ENCODE data around the gene TMEM123.

Gene TMEM123

DNA sequence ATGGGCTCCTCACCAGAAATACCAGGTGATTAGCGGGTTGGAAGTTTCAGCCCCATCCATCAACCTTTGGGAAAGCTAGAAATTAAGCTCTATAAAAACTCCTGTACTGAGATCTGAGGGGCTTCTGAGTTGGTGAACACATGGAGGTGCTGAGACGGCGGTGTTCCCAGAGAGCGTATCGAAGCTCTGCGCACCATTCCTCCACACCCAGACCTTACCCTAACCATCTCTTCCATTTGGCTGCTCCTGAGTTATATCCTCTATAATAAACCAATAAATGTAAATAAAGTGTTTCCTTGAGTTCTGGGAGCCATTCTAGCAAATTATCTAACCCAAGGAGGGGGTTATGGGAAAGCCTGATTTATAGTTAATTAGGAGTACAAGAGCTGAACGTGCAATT lies 41.4 kb downstream of the TMEM123 start:
- 0 out of 2 replicates have a peak, but pooled peaks cover 4% of the 10 kb centered on the region for H3K4me1 ChIP-seq (ENCODE audit: insufficient read depth, low read length)
- H3K27ac ChIP-seq (ENCODE audit: low read length) = no peak overlapping the region
- no peak overlapping the region for H3K4me3 ChIP-seq (ENCODE audit: low read depth in 1 of 2, low read length in 2 of 2)
- H2AFZ ChIP-seq (ENCODE audit: low read depth, low read length) = no peak overlapping the region
- TF ChIP-seq EZH2 (IDR thresholded peaks at IDR 0.05; ENCODE audit: borderline replicate concordance, low read depth, low read length, severe bottlenecking) = no peak
- TF ChIP-seq, protein P1, sequence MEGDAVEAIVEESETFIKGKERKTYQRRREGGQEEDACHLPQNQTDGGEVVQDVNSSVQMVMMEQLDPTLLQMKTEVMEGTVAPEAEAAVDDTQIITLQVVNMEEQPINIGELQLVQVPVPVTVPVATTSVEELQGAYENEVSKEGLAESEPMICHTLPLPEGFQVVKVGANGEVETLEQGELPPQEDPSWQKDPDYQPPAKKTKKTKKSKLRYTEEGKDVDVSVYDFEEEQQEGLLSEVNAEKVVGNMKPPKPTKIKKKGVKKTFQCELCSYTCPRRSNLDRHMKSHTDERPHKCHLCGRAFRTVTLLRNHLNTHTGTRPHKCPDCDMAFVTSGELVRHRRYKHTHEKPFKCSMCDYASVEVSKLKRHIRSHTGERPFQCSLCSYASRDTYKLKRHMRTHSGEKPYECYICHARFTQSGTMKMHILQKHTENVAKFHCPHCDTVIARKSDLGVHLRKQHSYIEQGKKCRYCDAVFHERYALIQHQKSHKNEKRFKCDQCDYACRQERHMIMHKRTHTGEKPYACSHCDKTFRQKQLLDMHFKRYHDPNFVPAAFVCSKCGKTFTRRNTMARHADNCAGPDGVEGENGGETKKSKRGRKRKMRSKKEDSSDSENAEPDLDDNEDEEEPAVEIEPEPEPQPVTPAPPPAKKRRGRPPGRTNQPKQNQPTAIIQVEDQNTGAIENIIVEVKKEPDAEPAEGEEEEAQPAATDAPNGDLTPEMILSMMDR (IDR thresholded peaks at IDR 0.05; ENCODE audit: borderline replicate concordance, extremely low read depth, low read length, poor library complexity, severe bottlenecking) = no peak
- H3K4me2 ChIP-seq (ENCODE audit: insufficient read depth, low read length) = no peak overlapping the region
- peaks cover 67% of the 10 kb centered on the region for H4K20me1 ChIP-seq (ENCODE audit: insufficient read depth, low read length)
- no peaks in the 10 kb centered on the region for H3K9me3 ChIP-seq (ENCODE audit: insufficient read depth, low read length, severe bottlenecking)
- ATAC-seq (ENCODE audit: insufficient read depth, low read depth) = no peak
- peaks cover 10% of the 10 kb centered on the region for H3K36me3 ChIP-seq (ENCODE audit: insufficient read depth, low read length)
- no peak overlapping the region for H3K9ac ChIP-seq (ENCODE audit: low read depth, low read length)
- no peaks in the 10 kb centered on the region for H3K27me3 ChIP-seq (ENCODE audit: insufficient read depth, low read length, poor library complexity)
- DNase-seq = no peak
- H3K79me2 ChIP-seq (ENCODE audit: insufficient read depth, low read length) = peaks cover 94% of the 10 kb centered on the region

DNA sequence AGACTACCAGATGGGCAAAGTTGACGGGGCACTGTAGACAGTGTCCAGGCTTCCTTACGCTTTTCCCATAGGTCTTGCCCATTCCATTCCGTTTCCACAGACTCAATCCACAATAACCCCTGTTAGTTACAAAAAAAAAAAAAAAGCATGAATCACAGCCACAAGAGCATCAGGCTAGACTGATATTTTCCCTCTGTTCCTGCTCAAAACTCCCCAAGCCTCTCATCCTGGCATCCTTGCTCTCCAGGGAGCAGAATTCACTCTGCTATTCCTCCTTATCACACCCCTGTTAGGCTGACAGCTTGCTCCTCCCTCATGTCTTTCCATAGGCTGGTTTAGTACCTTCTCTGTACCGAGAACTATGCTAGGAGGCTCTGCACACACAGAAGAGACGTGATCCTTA lies 42.2 kb downstream of the TMEM123 start:
- ATAC-seq (ENCODE audit: insufficient read depth, low read depth) (0 out of 3 replicates have a peak, but pooled peaks have one; percentile 33), DNase-seq (no peak)
- H3K9ac ChIP-seq (ENCODE audit: low read depth, low read length) = no peak overlapping the region
- no peak overlapping the region for H3K27ac ChIP-seq (ENCODE audit: low read length)
- no peaks in the 10 kb centered on the region for H3K27me3 ChIP-seq (ENCODE audit: insufficient read depth, low read length, poor library complexity)
- no peak overlapping the region for H2AFZ ChIP-seq (ENCODE audit: low read depth, low read length)
- 0 out of 2 replicates have a peak, but pooled peaks cover 2% of the 10 kb centered on the region for H3K4me1 ChIP-seq (ENCODE audit: insufficient read depth, low read length)
- no peak for TF ChIP-seq EZH2 (IDR thresholded peaks at IDR 0.05; ENCODE audit: borderline replicate concordance, low read depth, low read length, severe bottlenecking)
- TF ChIP-seq, protein P1 (IDR thresholded peaks at IDR 0.05; ENCODE audit: borderline replicate concordance, extremely low read depth, low read length, poor library complexity, severe bottlenecking) = no peak
- peaks cover 10% of the 10 kb centered on the region for H3K36me3 ChIP-seq (ENCODE audit: insufficient read depth, low read length)
- H4K20me1 ChIP-seq (ENCODE audit: insufficient read depth, low read length) = peaks cover 71% of the 10 kb centered on the region
- peaks cover 94% of the 10 kb centered on the region for H3K79me2 ChIP-seq (ENCODE audit: insufficient read depth, low read length)
- no peak overlapping the region for H3K4me3 ChIP-seq (ENCODE audit: low read depth in 1 of 2, low read length in 2 of 2)
- H3K4me2 ChIP-seq (ENCODE audit: insufficient read depth, low read length) = no peak overlapping the region
- no peaks in the 10 kb centered on the region for H3K9me3 ChIP-seq (ENCODE audit: insufficient read depth, low read length, severe bottlenecking)

DNA sequence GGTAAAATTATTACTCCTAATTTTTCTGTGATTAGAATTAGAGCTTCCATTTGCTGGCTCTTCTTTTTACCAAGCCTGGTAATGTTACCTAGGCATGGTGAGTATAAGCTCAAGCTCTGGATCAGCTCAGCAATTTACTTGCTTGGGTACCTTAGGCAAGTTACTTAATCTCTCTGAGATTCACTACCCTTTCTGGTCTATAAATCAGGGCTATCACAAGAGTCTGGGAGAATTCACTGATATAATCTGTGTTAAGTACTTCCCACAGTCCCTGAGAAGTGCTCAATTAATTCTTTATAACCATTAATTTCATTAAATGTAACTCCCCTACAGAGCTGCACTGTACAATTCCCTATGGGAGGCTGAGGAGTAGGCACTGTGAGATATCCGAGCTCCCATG lies 44.2 kb downstream of the TMEM123 start:
- ATAC-seq (ENCODE audit: insufficient read depth, low read depth) = no peak
- Histone ChIP-seq H3K36me3 (ENCODE audit: insufficient read depth, low read length) (peaks cover 16% of the 10 kb centered on the region), H3K4me3 (ENCODE audit: low read depth in 1 of 2, low read length in 2 of 2) (no peak overlapping the region), H4K20me1 (ENCODE audit: insufficient read depth, low read length) (peaks cover 55% of the 10 kb centered on the region), H3K4me1 (ENCODE audit: insufficient read depth, low read length) (no peaks in the 10 kb centered on the region), H3K79me2 (ENCODE audit: insufficient read depth, low read length) (peaks cover 87% of the 10 kb centered on the region), H3K9me3 (ENCODE audit: insufficient read depth, low read length, severe bottlenecking) (no peaks in the 10 kb centered on the region), H3K27ac (ENCODE audit: low read length) (no peak overlapping the region), H3K27me3 (ENCODE audit: insufficient read depth, low read length, poor library complexity) (no peaks in the 10 kb centered on the region), H3K4me2 (ENCODE audit: insufficient read depth, low read length) (no peak overlapping the region), H2AFZ (ENCODE audit: low read depth, low read length) (no peak overlapping the region), H3K9ac (ENCODE audit: low read depth, low read length) (no peak overlapping the region)
- DNase-seq = no peak
- no peak for TF ChIP-seq EZH2 (IDR thresholded peaks at IDR 0.05; ENCODE audit: borderline replicate concordance, low read depth, low read length, severe bottlenecking)
- TF ChIP-seq, protein P1 (IDR thresholded peaks at IDR 0.05; ENCODE audit: borderline replicate concordance, extremely low read depth, low read length, poor library complexity, severe bottlenecking) = no peak

DNA sequence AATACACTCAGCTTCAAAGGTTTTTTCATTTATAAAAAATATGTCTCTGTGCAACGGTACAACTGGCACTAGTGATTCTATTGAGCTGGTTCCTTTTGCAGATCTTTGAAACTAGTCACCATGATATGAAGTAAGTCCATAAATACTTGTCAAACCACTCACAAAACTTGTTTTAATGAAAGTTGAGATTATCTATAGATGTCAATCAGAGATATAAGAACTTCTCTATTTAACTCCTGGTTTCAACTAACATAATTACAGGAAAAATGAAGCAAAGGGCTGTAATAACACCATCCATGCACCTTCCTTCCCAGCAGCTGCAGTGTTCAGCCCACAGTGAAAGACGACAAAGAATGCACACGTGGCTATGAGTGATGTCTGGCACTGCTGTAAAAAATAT lies 44.7 kb downstream of the TMEM123 start:
- DNase-seq (no peak), ATAC-seq (ENCODE audit: insufficient read depth, low read depth) (no peak)
- TF ChIP-seq EZH2 (IDR thresholded peaks at IDR 0.05; ENCODE audit: borderline replicate concordance, low read depth, low read length, severe bottlenecking) = no peak
- TF ChIP-seq, protein P1 (IDR thresholded peaks at IDR 0.05; ENCODE audit: borderline replicate concordance, extremely low read depth, low read length, poor library complexity, severe bottlenecking) = no peak
- no peaks in the 10 kb centered on the region for H3K4me1 ChIP-seq (ENCODE audit: insufficient read depth, low read length)
- peaks cover 18% of the 10 kb centered on the region for H3K36me3 ChIP-seq (ENCODE audit: insufficient read depth, low read length)
- no peaks in the 10 kb centered on the region for H3K9me3 ChIP-seq (ENCODE audit: insufficient read depth, low read length, severe bottlenecking)
- H3K79me2 ChIP-seq (ENCODE audit: insufficient read depth, low read length) = peaks cover 82% of the 10 kb centered on the region
- H3K27ac ChIP-seq (ENCODE audit: low read length) = no peak overlapping the region
- H3K27me3 ChIP-seq (ENCODE audit: insufficient read depth, low read length, poor library complexity) = no peaks in the 10 kb centered on the region
- no peak overlapping the region for H3K4me3 ChIP-seq (ENCODE audit: low read depth in 1 of 2, low read length in 2 of 2)
- H3K9ac ChIP-seq (ENCODE audit: low read depth, low read length) = no peak overlapping the region
- peaks cover 51% of the 10 kb centered on the region for H4K20me1 ChIP-seq (ENCODE audit: insufficient read depth, low read length)
- no peak overlapping the region for H2AFZ ChIP-seq (ENCODE audit: low read depth, low read length)
- no peak overlapping the region for H3K4me2 ChIP-seq (ENCODE audit: insufficient read depth, low read length)

Data from DND-41 (cell line).